ENCODE data around the gene CHRNE.

Gene CHRNE

GRCh38 chr17:4856937-4857314 is 46.0 kb downstream of the CHRNE start:
- no peak overlapping the region for H3K23ac ChIP-seq (ENCODE audit: low read length)
- no CpG with 5 or more reads among the region's 7 CpGs for WGBS (ENCODE audit: extremely low coverage, insufficient coverage, low lambda C conversion rate)
- no peak overlapping the region for H4K5ac ChIP-seq (ENCODE audit: low read length)

GRCh38 chr17:4856271-4856936 is 46.5 kb downstream of the CHRNE start:
- Histone ChIP-seq H2AK5ac (ENCODE audit: low read length) (no peak overlapping the region), H3K23ac (ENCODE audit: low read length) (no peak overlapping the region), H3K4me2 (ENCODE audit: low read length) (no peak overlapping the region), H2BK120ac (ENCODE audit: low read depth, low read length) (no peak overlapping the region), H2BK5ac (ENCODE audit: low read length) (no peak overlapping the region), H3K4me1 (ENCODE audit: control insufficient read depth, low read depth, low read length) (peaks cover 19% of the 10 kb centered on the region), H3K79me1 (ENCODE audit: low read length) (peaks cover under 1% of the 10 kb centered on the region), H4K8ac (ENCODE audit: low read depth, low read length) (no peak overlapping the region), H2BK15ac (replicated peaks; ENCODE audit: low read depth) (no peak overlapping the region), H3K4ac (ENCODE audit: low read depth, low read length) (no peak overlapping the region), H3K4me3 (ENCODE audit: low read length) (no peak overlapping the region), H3K27me3 (ENCODE audit: insufficient read depth, low read length, poor library complexity) (no peaks in the 10 kb centered on the region), H3K27ac (ENCODE audit: low read depth, low read length) (no peak overlapping the region), H3K56ac (ENCODE audit: low read length) (no peak overlapping the region), H4K5ac (ENCODE audit: low read length) (no peak overlapping the region), H3K9ac (ENCODE audit: low read length) (no peak overlapping the region), H3K36me3 (ENCODE audit: control insufficient read depth, insufficient read depth, low read length) (no peaks in the 10 kb centered on the region), H3K18ac (ENCODE audit: low read length) (no peak overlapping the region), H3K79me2 (ENCODE audit: control insufficient read depth, insufficient read depth, low read length) (no peaks in the 10 kb centered on the region)
- DNase-seq, result no peak
- WGBS (ENCODE audit: extremely low coverage, insufficient coverage, low lambda C conversion rate), result 100% methylated on average over 3 of the region's 17 CpGs

More at GRCh38 chr17:4856937-4857314, 46.0 kb downstream of the CHRNE start:
- Histone ChIP-seq H3K4ac (ENCODE audit: low read depth, low read length) (no peak overlapping the region), H3K4me1 (ENCODE audit: control insufficient read depth, low read depth, low read length) (peaks cover 19% of the 10 kb centered on the region), H3K9ac (ENCODE audit: low read length) (no peak overlapping the region), H3K79me1 (ENCODE audit: low read length) (no peaks in the 10 kb centered on the region), H3K27me3 (ENCODE audit: insufficient read depth, low read length, poor library complexity) (no peaks in the 10 kb centered on the region), H2BK120ac (ENCODE audit: low read depth, low read length) (no peak overlapping the region), H4K8ac (ENCODE audit: low read depth, low read length) (no peak overlapping the region), H2AK5ac (ENCODE audit: low read length) (no peak overlapping the region), H2BK15ac (replicated peaks; ENCODE audit: low read depth) (no peak overlapping the region), H3K4me2 (ENCODE audit: low read length) (no peak overlapping the region), H3K79me2 (ENCODE audit: control insufficient read depth, insufficient read depth, low read length) (no peaks in the 10 kb centered on the region), H3K56ac (ENCODE audit: low read length) (peak overlapping the region; percentile 2), H3K36me3 (ENCODE audit: control insufficient read depth, insufficient read depth, low read length) (no peaks in the 10 kb centered on the region), H2BK5ac (ENCODE audit: low read length) (no peak overlapping the region), H3K4me3 (ENCODE audit: low read length) (no peak overlapping the region), H3K18ac (ENCODE audit: low read length) (no peak overlapping the region), H3K27ac (ENCODE audit: low read depth, low read length) (no peak overlapping the region)
- DNase-seq, result no peak

- no peak overlapping the region for H3K18ac ChIP-seq (ENCODE audit: low read length)
- no peak overlapping the region for H3K4ac ChIP-seq (ENCODE audit: low read depth, low read length)
- H2BK5ac ChIP-seq (ENCODE audit: low read length), result no peak overlapping the region
- no peak overlapping the region for H3K9ac ChIP-seq (ENCODE audit: low read length)
- H2AK5ac ChIP-seq (ENCODE audit: low read length), result no peak overlapping the region
- no peak overlapping the region for H3K23ac ChIP-seq (ENCODE audit: low read length)
- no peak overlapping the region for H3K27ac ChIP-seq (ENCODE audit: low read depth, low read length)
- peak; percentile 71 for DNase-seq
- H3K4me1 ChIP-seq (ENCODE audit: control insufficient read depth, low read depth, low read length), result peaks cover 23% of the 10 kb centered on the region
- no peak overlapping the region for H3K4me2 ChIP-seq (ENCODE audit: low read length)
- WGBS (ENCODE audit: extremely low coverage, insufficient coverage, low lambda C conversion rate), result no CpG with 5 or more reads among the region's 5 CpGs
- H3K79me2 ChIP-seq (ENCODE audit: control insufficient read depth, insufficient read depth, low read length), result no peaks in the 10 kb centered on the region
- H3K27me3 ChIP-seq (ENCODE audit: insufficient read depth, low read length, poor library complexity), result no peaks in the 10 kb centered on the region
- peak overlapping the region; percentile 65 for H3K56ac ChIP-seq (ENCODE audit: low read length)
- H4K5ac ChIP-seq (ENCODE audit: low read length), result no peak overlapping the region
- no peak overlapping the region for H4K8ac ChIP-seq (ENCODE audit: low read depth, low read length)
- H3K36me3 ChIP-seq (ENCODE audit: control insufficient read depth, insufficient read depth, low read length), result no peaks in the 10 kb centered on the region
- no peak overlapping the region for H3K4me3 ChIP-seq (ENCODE audit: low read length)
- peaks cover 5% of the 10 kb centered on the region for H3K79me1 ChIP-seq (ENCODE audit: low read length)
- H2BK15ac ChIP-seq (replicated peaks; ENCODE audit: low read depth), result no peak overlapping the region
- no peak overlapping the region for H2BK120ac ChIP-seq (ENCODE audit: low read depth, low read length)
Observed at GRCh38 chr17:4854111-4854681, 48.7 kb downstream of the CHRNE start.

GRCh38 chr17:4853208-4853671 is 49.7 kb downstream of the CHRNE start:
- no peak overlapping the region for H3K9ac ChIP-seq (ENCODE audit: low read length)
- no peak overlapping the region for H3K4me2 ChIP-seq (ENCODE audit: low read length)
- H3K27me3 ChIP-seq (ENCODE audit: insufficient read depth, low read length, poor library complexity), result no peaks in the 10 kb centered on the region
- H4K8ac ChIP-seq (ENCODE audit: low read depth, low read length), result no peak overlapping the region
- H3K79me2 ChIP-seq (ENCODE audit: control insufficient read depth, insufficient read depth, low read length), result no peaks in the 10 kb centered on the region
- no peak overlapping the region for H2BK5ac ChIP-seq (ENCODE audit: low read length)
- H3K23ac ChIP-seq (ENCODE audit: low read length), result no peak overlapping the region
- no peak overlapping the region for H3K4ac ChIP-seq (ENCODE audit: low read depth, low read length)
- H3K18ac ChIP-seq (ENCODE audit: low read length), result no peak overlapping the region
- peaks cover 5% of the 10 kb centered on the region for H3K79me1 ChIP-seq (ENCODE audit: low read length)
- no peak overlapping the region for H2BK120ac ChIP-seq (ENCODE audit: low read depth, low read length)
- H3K4me1 ChIP-seq (ENCODE audit: control insufficient read depth, low read depth, low read length), result peaks cover 16% of the 10 kb centered on the region
- no peak overlapping the region for H4K5ac ChIP-seq (ENCODE audit: low read length)
- H3K56ac ChIP-seq (ENCODE audit: low read length), result no peak overlapping the region
- no peaks in the 10 kb centered on the region for H3K36me3 ChIP-seq (ENCODE audit: control insufficient read depth, insufficient read depth, low read length)
- H2BK15ac ChIP-seq (replicated peaks; ENCODE audit: low read depth), result no peak overlapping the region
- H3K4me3 ChIP-seq (ENCODE audit: low read length), result no peak overlapping the region
- no peak overlapping the region for H3K27ac ChIP-seq (ENCODE audit: low read depth, low read length)
- no peak overlapping the region for H2AK5ac ChIP-seq (ENCODE audit: low read length)
- DNase-seq, result no peak
- WGBS (ENCODE audit: extremely low coverage, insufficient coverage, low lambda C conversion rate), result no CpG with 5 or more reads among the region's 2 CpGs

GRCh38 chr17:4852567-4853207 is 50.2 kb downstream of the CHRNE start:
- Histone ChIP-seq H3K4me1 (ENCODE audit: control insufficient read depth, low read depth, low read length) (peaks cover 13% of the 10 kb centered on the region), H3K23ac (ENCODE audit: low read length) (no peak overlapping the region), H3K18ac (ENCODE audit: low read length) (no peak overlapping the region), H3K27me3 (ENCODE audit: insufficient read depth, low read length, poor library complexity) (no peaks in the 10 kb centered on the region), H3K79me1 (ENCODE audit: low read length) (peaks cover 5% of the 10 kb centered on the region), H4K8ac (ENCODE audit: low read depth, low read length) (no peak overlapping the region), H3K9ac (ENCODE audit: low read length) (no peak overlapping the region), H3K4ac (ENCODE audit: low read depth, low read length) (no peak overlapping the region), H3K36me3 (ENCODE audit: control insufficient read depth, insufficient read depth, low read length) (no peaks in the 10 kb centered on the region), H2BK5ac (ENCODE audit: low read length) (no peak overlapping the region), H2BK15ac (replicated peaks; ENCODE audit: low read depth) (no peak overlapping the region), H3K56ac (ENCODE audit: low read length) (no peak overlapping the region), H3K27ac (ENCODE audit: low read depth, low read length) (no peak overlapping the region), H3K4me2 (ENCODE audit: low read length) (no peak overlapping the region), H4K5ac (ENCODE audit: low read length) (no peak overlapping the region), H3K79me2 (ENCODE audit: control insufficient read depth, insufficient read depth, low read length) (no peaks in the 10 kb centered on the region), H2AK5ac (ENCODE audit: low read length) (no peak overlapping the region), H3K4me3 (ENCODE audit: low read length) (no peak overlapping the region), H2BK120ac (ENCODE audit: low read depth, low read length) (no peak overlapping the region)
- no peak for DNase-seq
